ENCODE data around the gene CENPP.
"Not testable (repeated sequence)": the region's sequence is repeated elsewhere in the genome, so short reads cannot be mapped to it uniquely, and the experiment has no call there.

The CENPP gene

DNA sequence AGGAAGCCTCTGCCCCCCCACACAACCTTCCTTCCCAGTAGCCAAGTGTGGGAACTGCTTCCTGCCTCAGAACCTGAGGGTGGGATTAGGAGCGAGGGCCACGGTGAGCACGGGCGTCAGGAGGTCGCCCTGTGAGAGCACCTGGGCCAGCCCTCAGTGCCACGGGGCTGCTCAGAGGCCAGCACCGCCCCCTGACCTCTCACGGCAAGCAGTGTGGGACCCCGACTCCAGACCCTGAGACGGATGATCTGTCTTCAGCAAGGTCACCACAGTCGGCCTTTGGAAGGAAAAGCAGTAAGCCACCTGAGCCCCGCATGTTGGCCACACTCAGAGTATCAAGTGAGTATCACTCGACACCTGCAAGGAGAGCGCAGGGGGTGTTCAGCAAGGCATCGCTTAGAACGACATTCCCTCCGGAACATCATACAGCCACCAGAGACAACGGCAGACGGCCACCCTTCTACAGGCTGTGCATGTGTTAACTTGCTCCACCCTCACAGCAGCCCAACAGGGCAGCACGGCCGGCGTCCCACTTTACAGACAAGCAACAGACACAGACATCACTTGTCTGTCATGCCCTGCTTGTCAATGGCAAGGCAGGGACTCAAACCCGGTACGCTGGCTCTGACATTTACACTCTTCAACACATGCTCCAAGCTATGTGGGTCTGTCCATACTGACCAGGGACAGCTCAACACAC, 294.0 kb downstream of the CENPP start:
- DNase-seq: no peak

- DNase-seq: no peak
Observed at GRCh38 chr9:92620845-92621244, 295.1 kb downstream of the CENPP start.

DNA sequence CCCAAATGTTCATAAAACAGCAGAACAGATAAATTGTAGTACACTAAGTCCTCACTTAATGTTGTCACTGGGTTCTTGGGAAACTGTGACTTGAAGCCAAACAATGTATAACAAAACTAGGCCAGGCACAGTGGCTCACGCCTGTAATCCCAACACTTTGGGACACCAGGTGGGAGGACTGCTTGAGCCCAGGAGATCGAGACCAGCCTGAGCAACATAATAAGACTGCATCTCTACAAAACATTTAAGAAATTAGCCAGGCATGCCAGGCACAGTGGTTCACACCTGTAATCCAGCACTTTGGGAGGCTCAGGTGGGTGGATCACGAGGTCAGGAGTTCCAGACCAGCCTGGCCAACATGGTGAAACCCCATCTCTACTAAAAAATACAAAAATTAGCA, 298.2 kb downstream of the CENPP start:
- not testable (repeated sequence) for DNase-seq

DNA sequence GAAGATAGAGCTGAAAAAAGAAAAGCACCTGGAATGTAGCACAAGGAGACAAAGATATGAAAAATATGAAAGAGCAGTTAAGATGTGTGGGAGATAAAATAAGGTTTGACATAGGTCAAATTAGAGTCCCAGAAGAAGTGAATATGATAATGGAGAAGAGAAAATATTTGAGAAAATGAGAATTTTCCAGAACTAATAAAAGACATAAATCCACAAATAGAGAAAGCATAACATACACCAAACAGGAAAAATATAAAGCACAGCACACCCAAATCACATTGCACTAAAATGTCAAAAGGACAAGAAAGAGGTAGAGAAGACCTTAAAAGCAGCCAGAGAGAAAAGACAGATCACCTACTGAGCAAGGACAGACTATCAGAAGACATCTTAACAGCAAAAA, 300.7 kb downstream of the CENPP start:
- DNase-seq: no peak

GRCh38 chr9:92627651-92628050, 301.9 kb downstream of the CENPP start:
- DNase-seq: no peak

DNA sequence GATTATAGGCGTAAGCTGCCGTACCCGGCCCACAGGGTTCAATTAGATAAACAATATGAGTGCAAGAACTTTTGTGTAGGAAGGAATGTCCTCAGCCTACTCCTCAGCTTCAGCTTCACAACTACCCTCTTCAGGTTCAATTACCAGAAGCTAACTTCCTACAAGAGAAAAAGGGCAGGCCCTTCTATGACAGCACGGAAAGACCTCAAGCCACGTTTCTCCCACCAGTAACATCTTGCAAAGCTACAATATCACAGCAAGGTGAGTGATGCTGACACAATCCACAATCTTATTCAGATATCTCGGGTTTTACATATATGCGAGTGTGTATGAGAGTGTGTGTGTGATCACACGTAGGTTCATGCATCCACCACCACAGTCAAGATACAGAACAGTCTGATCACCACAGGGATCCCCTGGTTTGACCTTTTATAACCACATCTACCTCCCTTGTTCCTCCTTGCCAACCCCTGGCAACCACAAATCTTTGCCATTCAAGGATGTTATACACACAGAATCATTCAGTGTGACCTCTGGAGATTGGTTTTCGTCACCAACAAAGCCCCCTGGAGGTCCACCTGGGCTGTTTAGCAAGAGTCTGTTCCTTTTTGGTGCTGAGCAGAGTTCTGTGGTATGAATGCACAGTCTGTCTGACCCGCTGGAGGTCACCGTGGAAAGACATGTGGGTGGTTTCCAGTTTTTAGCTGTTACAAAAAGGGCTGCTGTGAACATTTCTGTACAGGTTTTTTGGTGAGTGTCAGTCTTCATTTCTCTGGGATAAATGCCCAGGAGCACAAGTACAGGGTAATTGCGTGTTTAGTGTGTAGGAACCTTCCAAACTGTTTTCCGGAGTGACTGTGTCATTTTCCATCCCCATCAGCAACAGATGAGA, 305.9 kb downstream of the CENPP start:
- no peak for DNase-seq

GRCh38 chr9:92632641-92633040, 306.9 kb downstream of the CENPP start:
- no peak for DNase-seq

- no peak for DNase-seq
Observed at GRCh38 chr9:92633614-92634278, 308.0 kb downstream of the CENPP start.

- peak; percentile 63 for DNase-seq
Observed at GRCh38 chr9:92634712-92635605, 309.2 kb downstream of the CENPP start.

DNA sequence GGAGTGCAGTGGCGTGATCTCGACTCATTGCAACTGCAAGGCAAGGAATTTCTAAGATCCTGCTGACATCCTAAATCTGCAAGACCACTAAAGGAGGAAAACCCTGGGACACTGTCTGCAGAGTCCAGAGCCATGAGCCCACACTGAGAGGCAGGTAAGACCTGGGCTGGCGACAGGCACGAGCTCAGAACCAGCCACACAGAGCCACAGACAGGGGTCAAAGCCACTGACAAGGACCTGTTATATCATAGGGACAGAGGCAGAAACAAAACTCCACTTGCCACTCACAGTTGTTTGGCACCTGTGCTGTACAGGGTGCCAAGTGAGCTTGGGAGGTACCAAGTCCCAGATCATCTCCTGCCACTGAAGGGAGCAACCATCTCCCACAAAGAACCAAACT, 310.0 kb downstream of the CENPP start:
- DNase-seq: no peak

- no peak for DNase-seq
Observed at GRCh38 chr9:92636627-92637026, 310.9 kb downstream of the CENPP start.

- no peak for DNase-seq
Observed at GRCh38 chr9:92637326-92637725, 311.6 kb downstream of the CENPP start.

GRCh38 chr9:92637886-92638620, 312.3 kb downstream of the CENPP start:
- no peak for DNase-seq

DNA sequence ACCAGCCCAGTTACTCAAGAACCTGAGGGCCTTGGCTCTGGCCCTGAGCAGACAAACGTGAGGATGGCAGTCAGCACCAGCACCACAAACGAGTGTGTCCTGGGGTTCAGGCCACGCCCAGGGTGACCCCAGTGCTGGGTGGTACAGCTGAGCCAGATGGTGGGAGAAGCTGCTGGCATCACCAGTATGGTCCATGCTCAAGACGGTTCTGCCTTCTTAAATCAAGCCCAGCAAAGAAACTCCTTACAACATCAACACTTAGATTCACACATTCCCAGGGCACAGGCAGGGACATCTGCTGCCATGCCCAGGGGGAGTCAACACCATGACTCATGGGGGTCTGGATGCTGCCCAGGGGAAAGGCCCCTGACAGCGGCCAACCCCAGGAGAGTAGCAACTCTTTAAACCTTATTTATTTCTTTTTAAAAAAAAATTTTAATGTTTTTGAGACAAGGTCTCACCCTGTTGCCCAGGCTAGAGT, 312.9 kb downstream of the CENPP start:
- DNase-seq: no peak

- no peak for DNase-seq
Observed at GRCh38 chr9:92639124-92639523, 313.4 kb downstream of the CENPP start.

DNA sequence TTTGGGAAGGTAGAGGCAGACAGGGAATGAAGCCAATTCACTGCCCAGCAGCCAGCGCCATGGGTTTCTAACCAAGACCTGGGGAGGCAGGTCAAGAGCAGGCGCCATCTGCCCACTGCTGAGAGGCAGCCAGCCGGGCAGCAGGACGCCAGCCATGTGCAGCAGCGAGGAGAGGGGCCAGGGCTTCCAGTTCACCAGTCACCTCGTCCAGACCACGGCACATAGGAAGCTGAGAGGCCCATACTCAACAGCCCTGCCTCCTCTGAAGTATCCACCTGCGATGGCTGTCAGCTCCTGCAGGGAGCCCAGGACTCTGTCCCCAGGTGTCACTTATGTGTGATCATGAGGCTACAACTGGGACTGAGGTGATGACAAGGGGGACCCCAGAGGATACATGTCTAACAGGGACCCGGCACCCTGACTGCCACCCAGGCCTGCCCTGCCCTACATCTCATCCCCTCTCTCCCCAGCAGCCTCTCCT, 314.1 kb downstream of the CENPP start:
- no peak for DNase-seq

GRCh38 chr9:92640398-92641091, 314.8 kb downstream of the CENPP start:
- no peak for DNase-seq

DNA sequence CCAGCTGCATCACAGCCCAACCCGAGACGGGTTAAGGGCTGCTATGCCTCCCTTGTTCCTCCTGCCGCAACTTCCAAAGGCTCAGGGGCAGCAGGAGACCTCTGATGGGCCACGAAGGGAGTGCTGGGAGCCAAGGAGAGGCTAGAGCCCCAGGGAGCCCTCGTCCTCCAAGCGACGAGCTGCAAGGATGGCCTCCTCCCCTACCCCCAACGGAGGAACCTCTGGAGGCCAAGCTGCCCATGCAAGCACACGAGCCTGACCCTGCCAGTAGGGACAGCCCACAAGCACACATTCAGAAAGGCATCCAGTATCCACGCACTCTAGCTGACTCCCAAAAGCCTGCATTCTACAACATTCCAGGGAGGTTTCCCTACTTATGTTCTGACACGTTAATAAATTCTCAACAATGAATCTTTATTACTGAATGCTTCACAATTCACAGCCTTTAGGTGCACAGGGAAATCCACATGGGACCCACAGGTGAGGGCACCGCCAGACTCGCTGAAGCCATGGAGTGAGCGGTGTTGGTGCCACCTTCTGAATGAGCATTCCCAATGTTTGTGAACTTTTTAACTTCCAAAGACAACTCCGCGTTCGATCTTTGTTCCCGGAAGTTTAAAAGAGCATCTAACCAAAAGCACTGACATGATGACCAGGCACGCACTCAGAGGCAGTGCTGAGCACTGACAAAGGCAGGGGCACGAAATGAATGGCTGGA, 315.5 kb downstream of the CENPP start:
- DNase-seq: no peak

DNA sequence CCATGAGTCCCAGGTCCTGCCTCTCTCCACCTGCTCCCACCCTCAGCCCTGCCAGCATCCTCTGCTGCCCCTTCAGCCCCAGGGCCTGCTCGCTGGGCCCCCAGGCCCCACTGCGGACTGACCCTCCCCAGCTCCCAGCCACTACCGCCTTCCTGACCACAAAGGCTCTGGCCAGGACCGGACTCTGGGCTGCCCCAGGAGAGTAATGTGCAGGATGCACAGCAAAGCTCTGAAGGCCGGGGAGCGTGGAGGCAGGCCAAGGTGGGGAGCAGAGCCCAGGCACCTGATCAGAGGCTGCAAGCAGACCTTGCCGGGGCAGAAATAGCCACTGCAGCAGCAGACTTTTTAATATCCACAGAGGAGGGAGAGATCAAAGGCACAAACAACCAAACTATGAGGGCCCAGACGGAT, 316.3 kb downstream of the CENPP start:
- DNase-seq: no peak

- DNase-seq: no peak
Observed at GRCh38 chr9:92642564-92642963, 316.8 kb downstream of the CENPP start.

All from stimulated activated CD4-positive, alpha-beta T cell treated with anti-CD3 and anti-CD28 coated beads, Interleukin-4, amount 100 ng/mL, for 24 hours (primary cell).